A673 (cell line): ENCODE data around the gene MOB2.

Experiments
- EZH2 ChIP-seq: fragments of 200-600 bp; sonication (generic); IDR thresholded peaks from 2 replicates; pipeline ENCODE4 v1.6.1; 2017; ENCODE audit warnings: borderline replicate concordance, low read depth, mild to moderate bottlenecking, mixed read lengths, antibody characterized with exemption, low read length; ENCODE audit not compliant: poor library complexity, severe bottlenecking
- TF ChIP-seq, protein P1 (sequence below): fragments of 300-800, 200-600 bp; sonication (generic); conservative IDR thresholded peaks from 2 replicates; pipeline ENCODE4 v1.5.1; 2017; ENCODE audit warnings: low read depth, mild to moderate bottlenecking, antibody characterized with exemption, low read length, moderate library complexity, mixed read lengths

DNA sequence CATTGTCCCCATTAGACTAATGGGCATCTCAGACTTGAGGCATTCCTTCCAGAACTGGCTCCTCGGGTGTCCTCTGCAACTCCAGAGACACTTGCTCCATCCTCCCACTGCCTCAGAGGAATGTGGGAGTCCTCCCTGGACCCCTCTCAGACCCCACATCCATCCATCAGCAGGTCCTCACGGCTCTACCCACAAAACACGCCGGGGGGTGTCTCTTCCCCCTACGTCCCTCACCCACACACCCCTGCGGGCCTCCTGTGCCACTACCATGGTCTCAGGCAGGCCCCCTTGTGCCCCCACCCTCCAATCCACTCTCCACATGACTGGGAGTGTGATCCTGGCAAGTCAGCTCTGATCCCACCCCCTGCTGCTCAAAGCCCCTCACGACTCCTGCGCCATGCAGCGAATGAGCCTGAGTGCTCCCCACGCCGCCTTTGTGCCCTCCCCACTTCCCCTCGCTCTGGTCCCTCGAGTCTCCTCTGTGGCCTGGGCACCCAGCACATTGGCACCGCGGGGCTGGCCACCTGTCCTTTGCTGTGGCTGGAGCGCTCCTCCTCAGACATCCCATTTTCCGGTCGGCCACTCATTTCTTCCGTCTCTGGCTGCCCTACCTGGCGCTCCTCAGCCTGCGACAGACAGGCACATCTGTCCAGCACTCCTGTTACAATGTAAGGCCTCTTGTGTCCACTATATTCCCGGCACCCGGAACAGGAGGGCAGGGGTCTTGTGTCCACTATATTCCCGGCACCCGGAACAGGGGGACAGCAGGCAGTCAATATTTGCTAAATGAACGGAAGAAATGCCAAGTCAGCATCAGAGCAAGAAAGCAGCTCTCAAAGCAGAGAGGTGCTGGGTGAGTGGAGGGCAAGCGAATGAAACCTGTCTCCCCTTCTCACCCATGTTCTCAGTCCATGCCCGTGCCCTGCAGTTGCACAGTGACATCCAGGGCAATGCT is 14.2 kb upstream of the MOB2 start:
- TF ChIP-seq, protein P1, sequence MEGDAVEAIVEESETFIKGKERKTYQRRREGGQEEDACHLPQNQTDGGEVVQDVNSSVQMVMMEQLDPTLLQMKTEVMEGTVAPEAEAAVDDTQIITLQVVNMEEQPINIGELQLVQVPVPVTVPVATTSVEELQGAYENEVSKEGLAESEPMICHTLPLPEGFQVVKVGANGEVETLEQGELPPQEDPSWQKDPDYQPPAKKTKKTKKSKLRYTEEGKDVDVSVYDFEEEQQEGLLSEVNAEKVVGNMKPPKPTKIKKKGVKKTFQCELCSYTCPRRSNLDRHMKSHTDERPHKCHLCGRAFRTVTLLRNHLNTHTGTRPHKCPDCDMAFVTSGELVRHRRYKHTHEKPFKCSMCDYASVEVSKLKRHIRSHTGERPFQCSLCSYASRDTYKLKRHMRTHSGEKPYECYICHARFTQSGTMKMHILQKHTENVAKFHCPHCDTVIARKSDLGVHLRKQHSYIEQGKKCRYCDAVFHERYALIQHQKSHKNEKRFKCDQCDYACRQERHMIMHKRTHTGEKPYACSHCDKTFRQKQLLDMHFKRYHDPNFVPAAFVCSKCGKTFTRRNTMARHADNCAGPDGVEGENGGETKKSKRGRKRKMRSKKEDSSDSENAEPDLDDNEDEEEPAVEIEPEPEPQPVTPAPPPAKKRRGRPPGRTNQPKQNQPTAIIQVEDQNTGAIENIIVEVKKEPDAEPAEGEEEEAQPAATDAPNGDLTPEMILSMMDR = no peak
- no peak for TF ChIP-seq EZH2
